CD4-positive, alpha-beta T cell treated with Interleukin-6 for 4 hours (primary cell): Measurements from ENCODE around the gene CSNK1G1.

ENCODE experiments used
- DNase-seq: peaks from one replicate; pipeline ENCODE4 v3.0.0-alpha.2; 2020; ENCODE audit warnings: mixed read lengths

The CSNK1G1 gene

DNA sequence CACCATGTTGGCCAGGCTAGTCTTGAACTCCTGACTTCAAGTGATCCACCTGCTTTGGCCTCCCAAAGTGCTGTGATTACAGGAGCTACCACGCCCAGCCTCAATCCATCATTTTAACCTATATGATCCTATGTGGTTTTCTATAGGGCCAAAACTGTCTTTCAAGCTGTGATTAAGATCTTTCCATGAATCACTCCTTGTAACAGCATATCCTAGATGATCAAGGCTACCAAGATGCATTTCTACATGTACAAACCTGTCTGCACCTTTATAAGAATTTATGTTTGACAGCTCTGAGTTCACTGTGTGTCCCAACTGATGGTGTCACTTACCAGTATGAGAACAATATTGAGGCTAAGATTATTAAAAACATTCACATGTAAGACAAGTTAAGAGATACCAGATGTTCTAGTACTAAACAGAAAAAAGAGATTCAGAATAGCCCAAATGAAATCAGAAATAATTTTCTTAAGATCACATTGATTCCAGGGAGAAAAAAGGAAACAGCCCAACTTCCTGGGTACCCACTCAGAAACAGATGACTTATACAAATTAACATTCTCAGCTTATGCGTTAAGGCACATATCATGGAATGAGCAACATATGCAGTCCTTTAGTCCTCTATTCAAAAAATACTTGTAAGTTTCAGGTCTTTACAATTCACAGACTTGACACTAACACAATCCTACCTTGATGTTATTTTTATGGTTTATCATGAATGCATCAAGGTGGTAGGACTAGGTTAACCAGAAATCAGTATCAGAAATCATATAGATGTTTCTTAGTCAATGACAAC lies 168.4 kb downstream of the CSNK1G1 start:
- DNase-seq, result no peak

- no peak for DNase-seq
Measured at GRCh38 chr15:64185146-64185911, 170.6 kb downstream of the CSNK1G1 start.

- no peak for DNase-seq
Measured at GRCh38 chr15:64182859-64183370, 173.1 kb downstream of the CSNK1G1 start.

DNA sequence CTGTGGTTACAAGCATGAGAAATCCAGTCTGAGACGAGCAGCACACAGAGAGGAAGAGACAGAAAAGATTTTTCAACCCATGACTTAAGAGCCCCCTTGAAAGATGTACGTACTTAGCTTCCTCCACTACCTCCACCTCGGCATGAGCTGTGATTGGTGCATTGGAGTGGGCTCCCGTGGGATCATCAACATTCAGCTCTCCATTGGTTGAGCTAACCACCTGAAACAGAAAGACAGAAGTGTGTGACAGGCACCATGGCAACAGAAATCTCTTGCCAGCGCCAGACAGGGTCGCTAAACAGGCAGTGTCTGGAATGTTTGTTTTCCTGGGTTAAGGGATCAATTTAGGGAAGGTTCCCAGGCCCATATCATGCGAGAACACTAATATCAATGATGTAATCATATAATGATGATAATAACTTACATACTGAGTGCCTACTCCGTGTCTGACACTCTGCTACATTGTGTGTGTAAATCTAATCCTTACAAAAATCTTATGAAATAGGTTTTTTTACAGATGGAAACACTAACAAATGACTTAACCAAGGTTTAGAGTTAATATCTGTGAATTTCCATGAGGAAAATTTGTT lies 175.6 kb downstream of the CSNK1G1 start:
- no peak for DNase-seq

DNA sequence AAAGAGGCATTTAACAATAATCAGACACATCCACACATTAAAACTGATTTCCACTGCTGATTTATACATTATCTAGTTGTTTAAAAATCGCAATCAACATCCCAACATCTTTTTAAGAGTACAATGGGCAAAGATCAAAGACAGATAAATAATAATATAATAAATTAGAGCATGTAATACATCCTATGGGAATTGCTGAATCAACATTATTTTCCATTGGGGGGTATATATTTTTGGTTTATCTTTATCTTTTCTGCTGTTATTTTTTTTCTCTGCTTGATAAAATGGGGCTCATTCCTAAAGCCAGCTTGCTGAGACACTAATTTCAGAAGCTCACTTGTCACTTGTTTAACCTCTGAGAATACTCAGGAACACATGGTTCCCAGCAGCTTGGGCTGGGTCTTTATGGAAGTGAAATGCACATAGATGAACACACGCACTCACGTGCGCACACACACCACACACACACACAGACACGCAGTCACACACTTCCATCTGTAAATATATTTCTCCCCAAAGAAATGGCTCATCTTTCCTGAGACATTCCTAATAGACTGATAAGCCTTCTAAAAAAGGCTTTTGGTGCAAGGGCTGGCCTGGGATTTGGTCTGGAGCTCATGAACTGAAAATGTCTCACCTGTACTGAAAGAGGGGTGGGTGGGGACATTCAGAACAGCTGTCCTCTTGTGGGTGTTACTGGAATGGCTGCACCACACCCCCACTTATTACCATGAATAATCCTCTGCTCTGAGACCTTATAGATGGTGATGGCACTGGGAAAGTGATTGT lies 189.7 kb downstream of the CSNK1G1 start:
- no peak for DNase-seq

- DNase-seq, result no peak
Measured at GRCh38 chr15:64164436-64164835, 191.5 kb downstream of the CSNK1G1 start.

DNA sequence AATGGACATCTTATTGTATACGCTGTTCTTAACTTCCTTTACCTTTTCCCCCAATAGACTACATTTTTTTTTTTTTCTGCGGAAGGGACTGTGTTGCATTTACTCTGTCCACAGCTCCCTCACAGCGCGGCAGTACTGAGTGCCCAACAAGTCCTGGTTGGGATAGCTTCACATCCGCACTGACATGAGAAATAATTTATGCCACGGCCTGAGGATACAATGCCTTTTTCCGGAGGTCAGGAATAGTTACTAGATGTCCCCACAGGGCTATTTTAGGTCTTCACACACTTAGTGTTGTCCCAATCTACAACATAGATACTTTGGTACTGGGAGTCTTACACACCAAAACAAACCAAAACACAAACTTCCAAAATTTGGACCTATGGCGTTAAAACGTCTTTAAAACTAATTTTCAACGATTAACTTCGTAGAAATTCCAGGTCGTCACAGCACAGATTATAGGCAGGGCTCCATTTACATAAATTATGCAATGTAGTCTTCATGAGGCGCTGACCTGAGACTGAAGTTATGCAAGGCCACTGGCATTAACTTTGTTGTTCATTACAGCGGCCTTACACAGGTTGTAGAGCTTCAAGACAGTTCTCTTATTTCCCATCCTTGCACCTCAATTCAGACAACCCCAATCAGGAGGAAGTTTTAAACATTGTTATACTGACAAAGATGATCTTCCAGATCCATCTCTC lies 192.2 kb downstream of the CSNK1G1 start:
- peak; percentile 30 for DNase-seq

- peak; percentile 98 for DNase-seq
Measured at GRCh38 chr15:64162869-64163658, 192.9 kb downstream of the CSNK1G1 start, which contains the start of gene PPIB. TSS of gene PPIB (minus strand) at chr15:64163022. CDS start at chr15:64162986, 36 bp downstream.

GRCh38 chr15:64162478-64162868 lies 193.5 kb downstream of the CSNK1G1 start:
- no peak for DNase-seq

DNA sequence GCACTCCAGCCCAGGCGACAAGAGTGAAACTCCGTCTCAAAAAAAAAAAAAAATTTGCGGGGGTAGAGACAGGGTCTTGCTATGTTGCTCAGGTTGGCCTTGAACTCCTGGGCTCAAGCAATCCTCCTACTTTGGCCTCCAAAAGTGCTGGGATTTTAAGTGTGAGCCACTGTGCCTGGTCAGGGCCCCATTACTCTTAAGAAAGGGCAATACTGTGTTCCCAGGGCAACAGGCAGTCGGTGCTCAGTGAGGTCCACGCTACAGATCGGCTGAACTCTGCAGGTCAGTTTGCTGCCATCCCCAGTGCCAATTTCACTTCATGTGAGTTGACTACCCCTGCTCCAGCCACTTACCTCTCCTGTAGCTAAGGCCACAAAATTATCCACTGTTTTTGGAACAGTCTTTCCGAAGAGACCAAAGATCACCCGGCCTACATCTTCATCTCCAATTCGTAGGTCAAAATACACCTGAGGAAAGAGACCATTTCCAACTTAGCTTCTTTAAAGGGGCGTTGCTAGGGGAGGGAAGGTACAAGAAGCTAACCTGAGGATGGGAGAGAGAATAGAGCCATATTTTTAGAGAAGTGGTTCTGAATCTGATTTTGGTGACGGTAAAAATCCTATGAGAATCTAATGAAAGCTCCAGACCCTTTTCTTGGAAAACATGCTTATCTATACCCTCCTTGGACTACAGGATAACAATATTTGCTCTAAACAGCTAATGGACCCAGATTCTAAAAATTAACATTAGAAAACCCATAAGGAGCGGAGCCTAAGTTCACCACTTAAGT lies 194.1 kb downstream of the CSNK1G1 start:
- no peak for DNase-seq

GRCh38 chr15:64158363-64159134 lies 197.4 kb downstream of the CSNK1G1 start:
- no peak for DNase-seq

- no peak for DNase-seq
Measured at GRCh38 chr15:64157599-64158125, 198.3 kb downstream of the CSNK1G1 start.

DNA sequence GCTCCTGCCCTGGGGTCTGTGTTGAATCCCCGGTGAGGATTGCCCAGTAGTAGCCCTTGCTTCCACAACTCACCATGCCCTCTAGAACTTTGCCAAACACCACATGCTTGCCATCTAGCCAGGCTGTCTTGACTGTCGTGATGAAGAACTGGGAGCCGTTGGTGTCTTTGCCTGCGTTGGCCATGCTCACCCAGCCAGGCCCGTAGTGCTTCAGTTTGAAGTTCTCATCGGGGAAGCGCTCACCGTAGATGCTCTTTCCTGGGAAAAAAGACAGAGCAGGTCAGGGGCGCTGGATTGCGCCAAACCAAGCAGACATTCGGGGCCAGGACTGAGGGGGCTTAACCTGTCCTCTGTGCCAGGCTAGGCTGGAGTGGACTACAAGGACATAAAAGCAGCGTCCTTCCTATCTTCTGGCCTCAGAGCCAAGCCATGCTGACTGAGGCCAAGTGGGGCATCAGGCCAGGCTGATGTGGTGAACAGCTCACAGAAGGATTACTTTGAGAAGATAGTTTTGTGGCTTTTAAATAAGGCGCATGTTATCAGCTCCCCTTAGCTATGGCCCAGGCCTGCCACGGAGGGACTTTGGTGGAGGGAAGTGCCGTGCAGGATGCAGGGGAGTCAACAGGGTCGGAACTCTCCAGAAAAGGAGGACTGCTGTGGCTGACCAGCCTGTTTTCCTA lies 199.2 kb downstream of the CSNK1G1 start:
- DNase-seq, result no peak

- no peak for DNase-seq
Measured at GRCh38 chr15:64155802-64156651, 199.9 kb downstream of the CSNK1G1 start.

DNA sequence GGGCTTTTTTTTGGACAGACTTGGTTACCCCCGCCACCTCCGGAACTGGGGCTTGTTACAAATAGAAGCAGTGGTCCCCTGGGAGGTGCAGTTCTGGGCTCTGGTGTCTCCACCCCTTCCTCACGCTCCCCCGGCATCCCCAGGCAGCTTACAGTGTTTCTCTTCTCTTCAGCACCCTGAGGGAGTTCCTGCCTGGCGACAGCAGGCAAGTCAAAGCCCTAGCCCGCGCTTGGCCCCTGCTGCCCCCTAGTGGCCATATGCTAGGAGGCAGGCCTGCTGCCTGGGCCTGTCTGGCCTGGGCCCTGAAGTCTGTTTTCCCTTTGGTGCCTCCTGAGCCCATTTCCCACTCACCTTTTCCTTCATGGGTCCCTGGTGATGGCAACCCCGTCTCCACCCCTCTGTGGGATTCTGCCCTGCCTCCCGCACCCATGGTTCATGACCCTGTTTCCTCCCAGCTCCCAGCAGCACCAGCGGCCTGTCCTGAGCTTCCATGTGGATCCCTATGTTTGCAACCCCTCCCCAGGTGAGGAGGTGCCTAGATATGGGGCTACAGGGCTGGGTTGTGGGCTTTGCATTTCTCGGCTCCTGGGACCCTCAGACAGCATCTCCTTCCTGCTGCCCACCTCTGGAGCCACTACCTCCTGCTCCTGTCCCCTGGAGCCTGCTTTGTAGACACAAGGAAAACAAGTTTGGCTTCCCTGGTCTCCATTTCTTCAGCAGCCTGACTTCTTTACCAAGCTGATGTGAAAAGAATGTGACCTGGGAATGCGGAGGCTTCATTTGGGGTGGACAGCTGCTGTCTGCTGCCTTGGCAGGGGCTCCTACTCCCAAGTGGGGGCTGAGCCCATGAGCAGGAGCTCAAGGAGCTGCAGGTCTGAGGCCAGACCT lies 202.2 kb downstream of the CSNK1G1 start:
- peak; percentile 92 for DNase-seq
